ENCODE data around the gene CLN5.
"Not testable (repeated sequence)": the region's sequence is repeated elsewhere in the genome, so short reads cannot be mapped to it uniquely, and the experiment has no call there.

Gene CLN5

DNA sequence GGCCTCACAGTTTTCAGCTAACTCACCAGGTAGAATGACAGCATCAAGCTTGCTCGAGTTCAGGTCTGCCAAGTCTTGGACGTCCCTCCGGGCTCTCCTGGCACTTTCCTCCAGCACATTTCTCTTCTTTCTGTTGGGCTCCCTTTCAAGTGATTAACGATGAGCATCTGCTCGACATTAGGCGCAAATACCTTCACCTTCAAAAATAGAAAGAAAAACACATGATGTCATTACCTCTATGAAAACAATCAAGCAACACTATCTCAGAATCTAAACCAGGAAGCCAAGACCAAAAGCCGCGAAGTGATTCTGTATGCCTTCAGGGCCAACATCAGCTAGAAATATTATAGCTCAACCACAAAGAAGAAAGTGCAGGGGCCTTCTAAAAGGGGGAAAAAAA lies 15.4 kb upstream of the CLN5 start:
- no peak for DNase-seq

DNA sequence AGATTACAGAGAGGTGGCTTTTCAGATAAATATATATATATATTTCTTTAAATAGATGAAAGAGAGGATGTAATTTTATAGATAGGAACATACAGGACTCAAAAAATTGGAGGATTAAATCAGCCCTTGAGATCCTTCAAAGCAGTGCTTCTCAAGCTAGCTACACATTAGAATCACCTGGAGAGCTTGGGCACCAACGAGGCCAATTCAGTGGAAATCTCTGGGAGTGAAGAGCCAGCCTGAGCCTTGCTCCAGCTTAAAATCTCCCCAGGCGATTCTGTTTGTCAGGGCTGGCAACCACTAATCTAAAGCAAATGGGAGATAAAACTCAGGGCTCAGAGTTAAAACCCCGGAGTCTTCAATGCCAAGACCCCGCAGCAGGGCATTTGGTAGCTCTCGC lies 15.0 kb upstream of the CLN5 start:
- DNase-seq = no peak

DNA sequence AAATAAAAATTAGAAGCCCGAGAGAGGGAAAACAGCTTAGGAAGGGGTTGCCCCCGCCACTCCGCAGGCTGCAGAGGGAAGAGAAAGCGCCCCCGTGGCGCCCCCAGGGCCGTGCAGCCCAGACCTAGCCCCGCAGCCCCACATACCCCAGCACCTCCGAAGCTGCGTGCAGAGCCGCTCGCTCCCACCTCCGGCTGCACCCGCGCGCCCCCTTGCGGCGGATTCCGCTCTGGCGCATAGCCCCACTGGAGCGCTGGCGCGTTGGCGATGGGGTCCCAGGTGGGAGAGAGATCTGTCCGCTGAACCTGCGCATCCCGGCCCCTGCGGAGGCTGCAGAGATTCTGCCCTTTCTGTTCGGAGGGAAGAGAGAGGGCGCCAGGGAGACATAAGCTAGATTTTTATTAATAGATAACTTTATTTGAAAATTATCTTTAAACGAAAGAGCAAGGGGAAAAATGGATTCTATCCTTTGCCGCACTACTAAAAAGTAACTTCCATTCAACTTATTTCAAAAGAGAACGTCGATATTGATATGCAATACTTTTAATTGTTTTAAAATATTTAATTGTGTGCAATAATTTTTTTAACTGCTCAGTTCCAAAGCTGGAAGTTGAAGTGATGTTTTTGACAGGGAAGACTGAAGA lies 11.7 kb upstream of the CLN5 start:
- peak; percentile 80 for DNase-seq

DNA sequence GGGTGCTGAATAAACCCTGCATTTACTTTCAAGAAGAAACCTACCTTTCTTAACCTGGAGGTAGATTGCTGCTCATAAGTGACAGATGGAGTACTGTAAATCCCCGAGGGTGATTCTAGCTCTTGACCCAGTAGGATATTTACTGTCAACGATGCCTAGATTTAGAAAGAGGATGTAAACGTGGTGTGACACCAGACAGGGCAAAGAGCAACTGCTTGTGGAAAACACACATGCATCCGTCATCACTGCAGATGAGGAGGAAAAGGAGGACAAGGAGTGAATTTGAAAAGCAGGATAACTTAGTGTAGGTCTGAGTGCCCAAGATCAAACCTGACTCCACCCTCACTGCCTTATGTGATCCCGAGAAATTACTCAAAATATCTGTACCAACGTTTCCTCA lies 9.8 kb upstream of the CLN5 start:
- DNase-seq = no peak

DNA sequence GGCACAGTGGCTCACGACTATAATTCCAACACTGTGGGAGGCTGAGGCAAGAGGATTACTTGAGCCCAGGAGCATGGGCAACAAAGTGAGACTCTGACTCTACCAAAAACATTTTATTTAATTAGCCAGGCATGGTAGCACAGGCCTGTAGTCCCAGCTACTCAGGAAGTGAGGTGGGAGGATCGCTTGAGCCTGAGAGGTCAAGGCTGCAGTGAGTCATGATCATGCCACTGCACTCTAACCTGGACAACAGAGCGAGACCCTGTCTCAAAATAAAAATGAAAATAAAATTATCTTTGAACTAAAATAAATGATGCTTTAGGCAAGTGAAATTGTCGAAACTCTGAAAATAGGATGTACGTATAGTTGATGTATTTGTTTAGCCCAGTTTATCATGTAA lies 8.2 kb upstream of the CLN5 start:
- DNase-seq = no peak

DNA sequence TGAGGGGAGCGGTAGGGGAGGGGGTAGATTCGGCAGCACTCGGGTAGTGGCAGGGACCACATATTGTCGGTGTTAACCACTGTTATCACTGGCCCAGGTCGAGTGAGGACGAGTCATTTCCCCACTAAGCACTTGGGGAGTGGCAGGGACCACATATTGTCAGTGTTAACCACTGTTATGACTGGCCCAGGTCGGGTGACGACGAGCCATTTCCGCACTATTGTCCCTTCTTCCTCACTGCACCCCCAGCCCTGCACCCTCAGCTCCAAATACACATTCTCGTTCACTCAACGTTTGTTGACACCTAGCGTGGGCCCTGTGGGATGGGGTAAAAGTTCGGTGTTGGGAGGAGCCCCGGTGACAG lies 467 bp upstream of the CLN5 start:
- peak; percentile 51 to 58 for DNase-seq

DNA sequence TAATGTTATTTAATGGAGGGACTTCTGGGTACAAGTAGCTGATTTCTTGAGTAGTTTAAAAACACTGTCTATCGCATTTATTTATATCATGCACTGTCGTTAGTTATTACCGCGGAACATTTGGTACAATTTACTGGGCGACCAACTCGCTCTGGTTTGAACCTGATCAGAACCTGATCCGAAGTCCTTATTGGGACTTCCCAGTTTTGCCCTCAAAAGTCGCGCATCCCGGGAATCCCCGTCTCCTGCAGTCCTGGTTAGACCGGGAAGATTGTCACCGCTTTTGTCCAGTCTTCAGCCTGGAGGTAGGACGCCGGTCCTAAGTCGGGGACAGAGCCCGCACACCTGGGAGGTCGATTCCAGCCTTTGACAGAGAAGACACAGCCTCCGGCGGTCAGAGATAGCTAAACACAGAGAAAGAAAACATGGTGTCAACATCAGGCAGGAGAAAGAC lies 694 bp downstream of the CLN5 start:
- peak in 1 of 2 experiments; percentile 11 for DNase-seq

DNA sequence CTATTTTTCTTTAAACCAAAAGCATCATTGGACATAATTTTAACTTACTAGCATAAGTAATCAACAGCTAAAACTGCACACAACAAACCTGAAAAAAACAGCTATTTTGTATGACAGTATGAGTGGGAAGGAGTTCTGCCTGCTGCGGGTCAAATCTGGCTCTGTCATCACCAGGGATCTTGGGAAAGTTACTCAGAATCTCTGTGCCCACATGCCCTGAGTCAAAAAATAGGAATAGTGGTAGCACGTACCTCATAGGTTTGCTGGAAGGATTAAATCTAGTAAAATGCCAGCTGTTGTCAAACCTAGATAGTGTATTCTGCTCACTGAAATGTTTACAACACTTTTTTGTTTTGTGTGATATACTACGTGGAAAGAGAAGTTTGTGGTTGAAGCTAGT lies 1.1 kb downstream of the CLN5 start:
- no peak for DNase-seq

DNA sequence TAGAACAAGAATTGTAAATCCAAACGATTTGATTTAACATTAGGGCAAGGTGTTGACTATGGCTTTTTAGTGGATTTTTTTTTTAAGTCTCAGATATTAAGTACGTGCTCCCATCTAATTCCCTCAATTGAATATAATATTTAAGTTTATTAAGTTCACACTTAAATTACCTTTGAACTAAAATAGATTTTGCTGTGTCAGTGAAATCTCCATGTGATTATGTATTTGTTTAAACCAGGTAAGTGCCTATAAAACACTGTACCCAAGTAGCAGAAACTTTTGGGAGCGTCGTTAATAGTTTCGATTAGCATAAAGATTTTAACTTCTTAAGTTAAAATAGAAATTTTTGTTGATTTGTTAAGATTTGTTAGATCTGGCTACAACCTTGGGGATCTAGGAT lies 1.6 kb downstream of the CLN5 start:
- no peak for DNase-seq

DNA sequence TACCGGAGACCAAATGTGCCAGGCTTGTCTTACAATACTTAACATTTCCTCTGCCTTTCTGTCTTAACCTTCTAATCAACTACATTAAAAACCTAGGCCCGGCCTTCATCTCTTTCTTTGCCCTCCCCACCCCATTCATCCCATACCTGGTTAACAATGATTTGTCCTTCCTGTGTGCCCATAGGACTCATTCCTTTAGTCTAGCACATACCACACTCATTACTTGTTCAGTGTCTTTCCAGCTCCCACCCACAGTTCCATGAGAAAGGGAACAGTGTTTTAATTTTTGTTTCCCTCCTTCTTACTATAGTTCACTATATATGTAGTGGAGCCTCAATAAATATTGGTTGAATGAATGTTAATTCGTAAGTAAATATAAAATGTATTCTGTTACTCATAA lies 2.4 kb downstream of the CLN5 start:
- no peak for DNase-seq

DNA sequence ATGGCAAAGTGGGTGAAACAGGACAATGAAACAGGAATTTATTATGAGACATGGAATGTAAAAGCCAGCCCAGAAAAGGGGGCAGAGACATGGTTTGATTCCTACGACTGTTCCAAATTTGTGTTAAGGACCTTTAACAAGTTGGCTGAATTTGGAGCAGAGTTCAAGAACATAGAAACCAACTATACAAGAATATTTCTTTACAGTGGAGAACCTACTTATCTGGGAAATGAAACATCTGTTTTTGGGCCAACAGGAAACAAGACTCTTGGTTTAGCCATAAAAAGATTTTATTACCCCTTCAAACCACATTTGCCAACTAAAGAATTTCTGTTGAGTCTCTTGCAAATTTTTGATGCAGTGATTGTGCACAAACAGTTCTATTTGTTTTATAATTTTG lies 8.6 kb downstream of the CLN5 start:
- DNase-seq = no peak

DNA sequence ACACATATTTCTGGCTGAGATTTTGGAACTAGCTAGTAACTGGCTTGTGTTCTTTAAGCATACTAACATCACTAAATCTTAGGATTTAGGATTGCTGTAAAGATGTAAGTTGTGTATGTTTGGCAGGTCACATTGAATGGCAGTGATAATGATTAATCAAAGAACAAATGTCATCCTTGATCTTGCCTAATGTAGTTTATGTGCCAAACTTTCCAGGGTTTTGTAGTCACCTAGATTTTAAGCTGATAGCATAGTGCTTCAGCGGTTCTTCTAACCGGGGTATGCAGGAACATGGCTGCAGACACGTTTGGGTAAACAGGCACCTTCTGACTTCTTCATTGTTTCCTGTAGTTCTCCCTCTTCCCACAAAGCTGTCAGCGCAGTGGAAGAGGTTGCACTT lies 9.7 kb downstream of the CLN5 start:
- DNase-seq = no peak

DNA sequence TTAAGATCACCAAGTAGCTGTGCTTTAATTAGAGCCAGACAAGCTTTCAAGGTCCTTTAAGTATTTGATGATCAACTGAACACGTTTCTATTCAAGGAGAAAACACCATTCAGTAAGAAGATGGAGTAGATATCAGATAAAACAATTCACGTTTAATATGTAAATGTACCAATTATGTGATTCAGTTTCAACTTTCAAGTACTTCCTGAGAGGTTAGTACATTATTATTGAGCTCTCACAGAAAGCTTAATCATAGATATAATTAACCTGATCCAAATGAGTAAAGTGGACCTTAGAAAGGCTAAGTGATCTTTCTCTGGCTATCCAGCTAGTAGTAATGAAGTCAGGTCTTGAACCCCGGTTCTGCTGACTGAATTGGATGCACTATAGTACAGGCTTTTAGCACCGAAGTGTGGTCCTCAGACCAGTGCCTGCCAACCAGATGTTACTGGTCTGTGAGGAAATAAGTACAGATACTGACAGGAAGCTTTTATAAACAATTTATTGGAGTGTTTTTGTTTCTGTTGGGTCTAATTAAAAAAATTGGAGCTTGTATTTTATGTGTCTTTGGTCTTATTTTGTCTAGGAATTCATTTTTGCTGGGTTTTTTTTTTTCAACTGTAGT lies 10.2 kb downstream of the CLN5 start:
- no peak for DNase-seq

DNA sequence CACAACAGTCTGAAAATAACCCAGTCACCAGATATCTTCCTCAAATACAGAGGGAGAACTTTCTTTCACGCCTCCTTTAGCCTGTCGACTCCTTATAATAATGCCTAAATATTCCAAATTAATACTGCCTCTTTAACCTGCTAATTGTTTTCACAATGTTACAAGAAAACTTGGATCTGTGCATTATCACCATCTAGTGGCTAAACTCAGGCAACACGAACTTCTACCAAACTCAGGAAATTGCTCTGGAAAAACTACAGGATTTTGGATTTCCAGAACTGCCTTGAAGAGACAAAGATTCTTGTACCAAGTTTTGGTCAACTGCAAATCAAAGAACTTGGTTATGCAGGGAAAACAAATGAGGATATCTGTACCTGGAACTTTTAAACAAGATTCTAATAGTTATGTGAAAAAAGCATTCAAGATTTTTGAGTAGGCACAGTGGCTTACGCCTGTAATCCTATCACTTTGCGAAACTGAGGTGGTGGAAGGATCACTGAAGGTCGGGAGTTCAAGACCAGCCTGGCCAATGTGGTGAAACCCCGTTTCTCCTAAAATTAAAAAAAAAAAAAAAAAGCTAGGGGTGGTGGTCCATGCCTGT lies 10.8 kb downstream of the CLN5 start:
- DNase-seq = no peak

DNA sequence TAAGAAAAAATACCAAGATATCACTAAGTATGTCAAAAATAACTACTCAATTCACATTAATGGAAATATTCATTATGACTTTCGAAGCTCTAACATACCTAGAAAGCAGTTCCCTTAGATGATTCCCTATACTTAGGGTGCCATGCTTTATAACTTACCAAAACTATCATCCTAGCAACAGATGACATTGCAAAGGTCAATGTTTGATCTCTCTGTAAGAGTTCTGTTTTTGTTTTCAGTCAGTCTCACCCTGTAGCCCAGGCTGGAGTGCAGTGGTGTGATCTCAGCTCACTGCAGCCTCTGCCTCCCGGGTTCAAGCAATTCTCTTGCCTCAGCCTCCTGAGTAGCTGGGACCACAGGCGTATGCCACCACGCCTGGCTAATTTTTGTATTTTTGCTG lies 16.5 kb downstream of the CLN5 start:
- DNase-seq = not testable (repeated sequence)

DNA sequence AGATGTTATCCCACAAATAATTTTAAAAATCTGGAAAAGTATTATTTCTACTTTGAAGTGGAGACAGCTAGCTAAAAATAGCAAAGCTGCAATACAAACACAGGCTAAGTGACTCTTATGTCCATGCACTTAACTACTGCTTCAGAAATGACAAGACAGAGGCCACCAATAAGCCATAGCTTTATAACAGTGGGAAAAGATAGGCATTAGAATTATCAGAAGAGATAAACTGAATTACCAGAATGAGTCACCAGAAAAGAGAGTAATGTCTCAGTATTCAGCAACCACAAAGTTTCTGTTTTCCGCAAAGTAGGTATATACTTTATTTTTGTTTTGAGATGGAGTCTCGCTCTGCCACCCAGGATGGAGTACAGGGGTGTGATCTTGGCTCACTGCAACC lies 17.1 kb downstream of the CLN5 start:
- no peak for DNase-seq

DNA sequence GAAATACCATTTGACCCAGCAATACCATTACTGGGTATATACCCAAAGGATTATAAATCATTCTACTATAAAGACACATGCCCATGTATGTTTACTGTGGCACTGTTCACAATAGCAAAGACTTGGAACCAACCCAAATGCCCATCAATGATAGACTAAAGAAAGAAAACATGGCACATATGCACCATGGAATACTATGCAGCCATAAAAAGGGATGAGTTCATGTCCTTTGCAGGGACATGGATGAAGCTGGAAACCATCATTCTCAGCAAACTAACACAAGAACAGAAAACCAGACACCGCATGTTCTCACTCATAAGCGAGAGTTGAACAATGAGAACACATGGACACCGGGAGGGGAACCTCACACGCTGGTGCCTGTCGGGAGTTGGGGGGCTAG lies 17.8 kb downstream of the CLN5 start:
- DNase-seq = not testable (repeated sequence)

DNA sequence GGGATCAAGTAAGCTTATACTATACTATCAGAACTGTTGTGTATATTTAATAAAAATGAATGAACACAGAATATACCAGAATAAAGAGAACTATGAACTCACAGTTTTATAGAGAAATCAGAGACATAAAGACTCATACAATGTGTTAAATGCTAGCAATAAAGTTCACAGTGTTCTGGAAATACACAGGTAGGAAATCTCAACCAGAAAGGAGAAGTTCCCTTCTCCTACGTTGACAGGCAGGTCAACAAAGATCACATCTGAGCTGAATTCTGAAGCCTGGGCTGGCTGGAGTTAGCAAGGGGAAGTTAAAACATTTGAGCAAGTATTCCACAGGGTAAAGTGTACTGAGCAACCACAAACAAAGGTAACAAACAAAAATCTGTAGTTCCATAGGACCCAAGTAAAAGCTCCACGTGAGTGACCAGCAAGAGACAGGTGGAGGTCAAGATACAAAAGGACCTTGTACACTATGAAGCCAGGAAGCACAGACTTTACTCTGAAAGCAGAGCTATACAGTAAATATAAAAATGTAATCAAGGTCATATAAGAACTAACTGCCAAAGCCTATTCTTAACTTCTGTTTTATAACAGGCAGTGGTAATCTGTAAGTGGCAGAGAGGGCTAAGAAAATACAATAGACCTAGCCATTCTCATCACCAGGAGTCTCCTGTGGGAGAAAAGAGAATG lies 22.1 kb downstream of the CLN5 start:
- no peak for DNase-seq

DNA sequence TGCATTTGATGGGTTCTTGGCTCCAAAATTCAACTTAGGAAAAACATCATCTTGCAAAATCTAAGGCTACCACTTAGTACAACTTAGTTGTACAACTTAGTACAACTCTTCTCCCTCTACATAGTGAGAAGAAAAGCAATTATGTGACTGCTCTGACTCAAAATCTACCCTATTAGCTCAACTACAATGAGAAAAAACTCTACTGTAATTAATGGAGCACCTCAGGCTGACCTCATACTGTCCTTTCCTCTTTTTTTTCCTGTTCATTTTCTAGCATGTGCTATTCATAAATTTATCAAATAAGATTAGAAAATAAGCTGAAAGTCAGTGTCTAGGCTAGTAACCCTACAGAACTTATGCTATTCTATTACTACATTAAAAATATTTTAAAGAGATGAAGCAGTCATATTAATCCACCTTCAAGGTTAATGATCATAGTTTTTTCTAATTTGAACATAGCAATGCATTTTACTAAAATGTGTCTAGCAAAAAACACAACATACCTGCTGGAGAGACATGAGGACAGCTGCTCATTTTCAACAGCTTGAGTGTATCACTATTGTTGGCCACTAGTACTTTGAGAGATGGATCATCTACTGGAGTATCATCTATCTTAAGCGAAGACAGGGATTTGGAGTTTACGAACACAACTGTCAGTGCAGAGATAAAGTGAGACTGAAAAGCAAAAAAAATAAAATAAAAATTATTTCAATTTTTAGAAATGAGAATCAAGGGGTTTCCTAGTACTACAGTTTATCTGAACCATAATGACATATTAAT lies 23.2 kb downstream of the CLN5 start:
- DNase-seq = no peak

DNA sequence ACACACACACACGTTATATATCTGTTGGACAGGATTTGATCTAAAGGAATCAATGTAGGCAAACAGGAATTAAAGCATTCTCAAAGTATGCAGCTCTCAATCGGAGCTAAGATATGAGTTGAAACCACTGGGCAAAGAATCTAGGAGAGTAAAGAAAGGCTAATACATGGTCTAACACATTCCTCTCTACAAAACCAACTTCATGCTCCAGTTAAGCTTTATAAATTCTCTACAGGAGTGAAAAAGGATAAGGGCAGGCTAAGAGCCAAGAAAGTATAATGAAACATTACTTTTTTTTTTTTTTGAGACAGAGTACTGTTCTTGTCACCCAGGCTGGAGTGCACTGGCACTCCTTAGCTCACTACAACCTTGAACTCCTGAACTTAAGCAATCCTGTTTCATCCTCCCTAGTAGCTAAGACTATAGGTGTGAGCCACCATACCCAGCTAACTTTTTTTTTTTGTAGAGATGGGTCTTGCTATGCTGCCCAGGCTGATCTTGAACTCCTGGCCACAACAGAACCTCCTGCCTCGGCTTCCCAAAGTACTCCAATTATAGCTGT lies 24.5 kb downstream of the CLN5 start:
- DNase-seq = no peak

DNA sequence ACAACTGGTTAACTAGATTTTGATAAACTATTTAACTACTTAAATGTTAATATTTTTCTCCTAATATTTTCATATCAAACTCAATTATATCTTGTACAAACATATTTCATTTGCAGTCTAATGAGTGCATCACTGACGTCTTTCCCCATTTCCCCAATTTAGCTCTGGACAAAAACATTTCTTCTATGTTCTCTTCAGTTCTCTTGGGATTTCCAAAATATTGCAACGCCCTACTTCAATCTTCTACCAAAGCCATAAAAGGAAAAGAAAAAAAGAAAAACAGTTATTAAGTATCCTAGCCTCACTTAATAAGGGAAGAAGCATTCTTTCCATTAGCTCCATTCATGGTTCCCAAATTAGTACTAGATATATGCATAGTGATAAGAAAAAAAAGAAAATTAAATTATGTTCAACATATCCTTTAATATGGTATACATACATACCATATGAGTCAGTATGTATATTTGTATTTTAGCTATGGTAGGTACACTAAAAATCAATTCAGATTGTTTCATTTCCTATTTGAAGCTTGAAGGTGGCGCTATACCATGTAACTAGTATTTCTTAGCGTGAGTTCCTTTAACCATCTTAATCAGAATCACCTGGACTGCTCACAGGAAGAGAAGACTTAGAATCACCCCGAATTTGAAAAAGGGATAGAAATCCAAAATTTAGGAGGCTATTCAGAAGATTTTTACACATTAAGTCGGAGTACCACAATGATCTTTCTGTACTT lies 25.2 kb downstream of the CLN5 start:
- no peak for DNase-seq

DNA sequence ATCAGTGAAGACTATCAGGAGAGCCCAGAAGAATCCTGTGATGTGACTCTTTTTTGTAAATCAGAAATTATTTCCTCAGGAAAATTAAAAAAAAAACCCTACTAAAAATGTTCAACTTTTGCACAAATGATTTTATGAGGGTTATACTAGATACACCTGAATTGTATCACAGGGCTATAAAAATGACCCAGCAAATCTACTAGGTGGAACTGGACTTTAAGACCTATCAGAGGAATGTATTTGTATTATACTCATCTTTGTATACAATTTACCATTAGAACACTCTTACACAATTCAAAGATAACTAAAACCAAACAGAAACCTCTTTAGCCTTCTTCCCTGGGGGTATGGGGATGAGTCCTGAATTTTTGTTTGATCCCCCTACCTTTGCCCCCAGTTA lies 27.9 kb downstream of the CLN5 start:
- no peak for DNase-seq

Data from activated CD4-positive, alpha-beta T cell treated with anti-CD3 and anti-CD28 coated beads, Interleukin-2, amount 50 U/mL, for 4 hours (primary cell).